Measurements from ENCODE around the gene RSPH10B.
"Not testable (repeated sequence)": the region's sequence is repeated elsewhere in the genome, so short reads cannot be mapped to it uniquely, and the experiment has no call there.

DNA sequence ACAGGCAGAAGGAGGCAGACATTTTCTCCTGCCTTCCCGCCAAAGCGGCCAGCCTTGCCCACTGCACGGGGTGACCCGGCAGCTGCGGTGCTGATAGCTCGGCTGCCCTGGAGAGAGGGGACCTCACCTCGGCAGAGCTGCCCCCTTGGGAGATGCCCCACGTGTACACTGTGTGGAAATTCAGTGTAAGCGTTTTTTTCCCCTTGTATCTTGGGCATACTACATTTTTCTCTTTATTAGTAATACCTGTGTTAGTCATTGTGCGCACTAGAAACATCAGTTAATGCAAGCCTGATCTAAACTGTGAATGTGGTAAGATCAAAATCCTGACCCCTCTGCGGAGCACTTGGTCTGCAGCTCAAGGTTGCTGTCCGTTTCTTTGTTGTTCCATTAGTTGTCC is 45.9 kb downstream of the RSPH10B start:
- TF ChIP-seq, protein P1, sequence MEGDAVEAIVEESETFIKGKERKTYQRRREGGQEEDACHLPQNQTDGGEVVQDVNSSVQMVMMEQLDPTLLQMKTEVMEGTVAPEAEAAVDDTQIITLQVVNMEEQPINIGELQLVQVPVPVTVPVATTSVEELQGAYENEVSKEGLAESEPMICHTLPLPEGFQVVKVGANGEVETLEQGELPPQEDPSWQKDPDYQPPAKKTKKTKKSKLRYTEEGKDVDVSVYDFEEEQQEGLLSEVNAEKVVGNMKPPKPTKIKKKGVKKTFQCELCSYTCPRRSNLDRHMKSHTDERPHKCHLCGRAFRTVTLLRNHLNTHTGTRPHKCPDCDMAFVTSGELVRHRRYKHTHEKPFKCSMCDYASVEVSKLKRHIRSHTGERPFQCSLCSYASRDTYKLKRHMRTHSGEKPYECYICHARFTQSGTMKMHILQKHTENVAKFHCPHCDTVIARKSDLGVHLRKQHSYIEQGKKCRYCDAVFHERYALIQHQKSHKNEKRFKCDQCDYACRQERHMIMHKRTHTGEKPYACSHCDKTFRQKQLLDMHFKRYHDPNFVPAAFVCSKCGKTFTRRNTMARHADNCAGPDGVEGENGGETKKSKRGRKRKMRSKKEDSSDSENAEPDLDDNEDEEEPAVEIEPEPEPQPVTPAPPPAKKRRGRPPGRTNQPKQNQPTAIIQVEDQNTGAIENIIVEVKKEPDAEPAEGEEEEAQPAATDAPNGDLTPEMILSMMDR (conservative IDR thresholded peaks at IDR 0.05; ENCODE audit: low read depth, low read length): not testable (repeated sequence)
- not testable (repeated sequence) for TF ChIP-seq EZH2 (IDR thresholded peaks at IDR 0.05; ENCODE audit: low read length, unreplicated experiment); EZH2phosphoT487 (IDR thresholded peaks at IDR 0.05; ENCODE audit: borderline replicate concordance, low read length)

Measured in PC-3 (cell line).